Stimulated activated CD4-positive, alpha-beta T cell treated with anti-CD3 and anti-CD28 coated beads, Interleukin-15, amount 100 ng/mL, for 1 hour (primary cell): ENCODE results near the gene MOB2.

Experiments used
- DNase-seq, 2 donors: peaks; one replicate each; pipeline ENCODE4 v3.0.0-alpha.2; 2020; ENCODE audit warnings: low read depth in 1 of 2, low spot score in 1 of 2

The MOB2 gene

DNA sequence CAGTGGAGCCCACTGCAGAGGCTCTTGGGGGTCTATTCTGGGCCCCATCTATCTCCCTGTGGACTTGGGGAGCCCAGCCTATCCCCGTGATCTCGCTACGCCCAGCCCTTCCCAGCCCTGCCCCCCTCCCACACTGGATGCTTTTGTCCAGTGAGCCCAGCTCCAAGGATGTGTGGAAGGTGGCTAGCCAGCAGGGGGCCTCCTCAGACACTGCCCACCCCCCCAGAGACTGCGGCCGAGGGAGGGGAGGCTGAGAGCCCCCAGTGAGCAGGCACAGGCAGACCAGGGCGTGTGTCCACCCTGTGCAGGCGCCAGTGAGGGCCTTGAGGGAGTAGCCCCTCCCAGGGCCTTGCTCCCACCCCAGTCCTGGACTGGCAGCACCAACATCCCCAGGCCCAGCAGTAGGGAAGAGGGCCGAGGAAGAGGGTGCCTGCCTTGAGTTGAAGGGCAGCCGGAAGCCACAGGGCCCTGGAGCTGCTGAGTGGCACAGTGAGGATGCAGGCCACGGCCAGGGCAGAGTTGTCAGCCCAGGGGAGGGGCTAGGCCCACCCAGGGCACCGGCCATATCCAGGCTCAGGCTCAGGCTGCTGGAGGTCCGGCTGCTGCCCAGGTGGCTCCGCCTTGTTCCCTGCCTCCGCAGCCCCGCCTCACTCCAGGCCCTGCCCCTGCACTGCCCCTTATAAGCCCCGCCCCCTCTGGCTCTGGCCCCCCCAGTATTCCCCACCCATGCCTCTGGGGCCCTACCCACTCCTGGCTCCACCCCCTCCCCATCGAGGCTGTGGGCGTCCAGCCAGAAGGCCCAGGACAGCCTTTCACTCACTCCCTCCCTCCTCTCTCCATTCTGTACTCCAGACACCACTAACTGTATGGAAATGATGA, 28.0 kb downstream of the MOB2 start:
- no peak for DNase-seq

DNA sequence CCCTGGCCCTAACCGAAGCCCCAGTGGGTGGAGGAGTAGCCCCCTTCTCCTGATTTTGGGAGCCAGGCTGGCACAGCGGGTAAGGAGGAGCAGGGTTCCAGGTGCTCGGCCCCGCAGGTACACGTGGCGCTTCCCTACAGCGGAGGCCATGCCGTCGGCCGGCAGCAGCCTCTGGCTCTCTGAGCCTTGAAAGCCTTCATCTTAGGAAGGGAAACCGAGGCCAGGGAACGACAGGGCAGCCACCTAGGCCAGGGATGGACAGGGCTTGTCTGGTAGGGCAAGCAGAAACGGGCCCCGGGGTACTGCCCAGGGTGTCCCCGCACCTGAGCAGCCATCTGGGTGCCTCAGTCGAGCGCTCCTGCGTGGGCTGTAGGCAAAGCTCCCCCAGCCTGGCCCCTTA, 28.7 kb downstream of the MOB2 start:
- no peak for DNase-seq

DNA sequence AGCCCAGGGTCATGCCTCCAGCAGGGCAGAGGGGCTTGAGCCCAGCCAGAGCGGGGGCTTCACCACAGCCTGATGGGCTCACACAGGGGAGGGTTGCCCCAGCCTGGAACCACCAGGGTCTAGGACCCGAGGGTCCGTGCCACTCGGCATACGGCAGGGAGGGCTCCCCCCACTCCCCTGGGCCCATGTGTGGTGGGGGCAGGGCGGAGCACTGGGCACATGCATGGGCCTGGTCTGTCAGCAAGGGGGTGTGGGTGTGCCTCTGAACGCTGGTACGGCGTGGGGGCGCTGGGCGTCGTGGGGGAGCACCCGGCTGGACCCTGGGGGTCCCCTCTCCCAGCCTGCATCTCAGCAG, 29.3 kb downstream of the MOB2 start:
- DNase-seq: no peak

DNA sequence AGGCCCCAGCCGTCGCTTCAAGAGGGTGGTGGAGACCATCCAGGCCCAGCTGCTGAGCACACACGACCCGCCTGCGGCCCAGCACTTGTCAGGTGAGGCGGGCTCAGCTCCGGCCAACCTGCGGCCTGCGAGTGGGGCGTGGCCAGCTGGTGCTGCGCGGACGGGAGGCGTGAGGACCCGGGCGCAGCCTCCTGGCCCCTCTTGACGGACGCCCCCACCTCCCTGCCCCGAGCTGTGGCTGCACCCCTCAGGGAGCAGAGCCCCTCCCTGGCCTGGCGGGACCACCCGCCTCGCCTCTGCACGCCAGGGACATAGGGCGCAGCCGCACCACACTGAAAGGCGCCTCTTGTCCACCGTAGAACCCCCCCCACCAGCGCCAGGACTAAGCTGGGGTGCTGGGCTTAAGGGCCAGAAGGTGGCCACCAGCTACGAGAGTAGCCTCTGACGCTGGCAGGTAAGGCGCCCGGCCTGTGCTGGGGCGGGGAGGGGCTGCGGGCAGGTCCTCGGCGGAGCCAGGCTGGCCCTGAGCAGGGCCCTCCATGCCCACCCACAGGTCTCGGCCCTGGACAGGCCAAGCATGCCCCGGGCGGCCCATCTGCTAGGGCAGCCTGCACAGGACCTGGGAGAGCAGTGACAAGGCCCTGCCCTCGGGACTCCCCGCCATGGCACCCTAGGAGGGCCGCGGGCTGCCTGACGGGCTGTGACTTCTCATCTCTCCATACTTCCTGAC, 29.8 kb downstream of the MOB2 start:
- DNase-seq: no peak

DNA sequence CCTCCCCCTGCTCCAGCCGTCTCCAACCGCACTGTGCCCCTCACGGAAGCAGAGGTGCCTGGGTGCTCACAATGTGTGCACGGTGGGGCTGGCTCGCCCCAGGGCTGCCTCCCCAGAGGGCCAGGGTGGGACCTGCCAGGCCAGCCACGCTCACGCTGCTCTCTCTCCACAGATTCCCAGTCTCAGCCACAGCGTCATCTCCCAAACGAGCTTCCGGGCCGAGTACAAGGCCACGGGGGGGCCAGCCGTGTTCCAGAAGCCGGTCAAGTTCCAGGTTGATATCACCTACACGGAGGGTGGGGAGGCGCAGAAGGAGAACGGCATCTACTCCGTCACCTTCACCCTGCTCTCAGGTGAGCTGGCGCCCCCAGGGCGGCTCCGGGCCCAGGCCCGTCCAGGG, 30.4 kb downstream of the MOB2 start:
- no peak for DNase-seq

DNA sequence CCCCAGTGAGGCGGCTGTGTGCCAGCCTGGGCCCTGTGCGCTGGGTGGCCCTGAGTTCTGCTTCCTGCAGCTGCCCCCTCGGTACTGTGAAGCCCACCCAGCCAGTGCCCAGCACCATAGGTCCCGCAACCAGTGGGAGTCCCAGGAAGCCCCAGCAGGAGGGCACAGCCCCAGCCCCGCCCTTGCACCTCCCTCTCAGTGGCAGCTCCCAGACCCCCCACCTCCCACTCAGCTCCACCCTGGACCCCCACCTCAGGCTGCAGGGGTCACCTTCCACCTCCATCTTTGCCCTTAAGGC, 30.9 kb downstream of the MOB2 start:
- DNase-seq: no peak

DNA sequence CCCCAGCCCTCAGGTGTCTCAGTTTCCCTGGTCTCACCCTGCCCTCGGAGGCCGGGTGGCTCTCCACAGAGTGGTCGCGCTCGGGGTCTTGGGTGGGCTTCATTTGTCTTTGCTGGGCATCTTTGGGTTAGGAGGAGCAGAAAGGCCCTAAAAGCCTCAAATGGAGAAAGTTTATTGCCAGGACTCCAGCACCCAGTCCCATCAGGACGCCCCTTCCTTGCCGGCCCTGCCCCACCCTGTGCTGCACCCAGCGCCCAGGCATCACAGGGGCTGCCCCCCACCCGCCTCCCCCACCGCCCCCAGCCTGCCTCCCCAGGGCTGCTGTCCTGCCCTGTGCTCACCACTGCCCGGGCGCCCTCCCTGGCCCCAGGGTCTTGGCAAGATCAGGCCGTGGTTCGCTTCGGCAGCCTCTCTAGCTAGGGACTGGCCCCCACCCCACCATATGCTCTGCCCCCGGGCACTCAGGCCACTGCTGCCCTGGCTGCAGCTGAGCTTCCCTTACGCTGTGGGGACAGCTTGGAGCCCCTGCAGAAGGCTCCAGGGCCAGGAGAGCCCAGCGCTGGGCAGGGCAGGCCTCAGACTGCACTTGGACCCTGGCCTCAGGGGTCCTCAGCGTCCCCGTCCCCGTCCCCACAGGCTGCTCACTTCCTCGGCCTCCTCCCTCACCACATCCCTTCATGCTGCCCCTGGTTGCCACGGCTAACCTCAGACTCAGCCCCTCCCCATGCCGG, 31.4 kb downstream of the MOB2 start:
- DNase-seq: no peak

DNA sequence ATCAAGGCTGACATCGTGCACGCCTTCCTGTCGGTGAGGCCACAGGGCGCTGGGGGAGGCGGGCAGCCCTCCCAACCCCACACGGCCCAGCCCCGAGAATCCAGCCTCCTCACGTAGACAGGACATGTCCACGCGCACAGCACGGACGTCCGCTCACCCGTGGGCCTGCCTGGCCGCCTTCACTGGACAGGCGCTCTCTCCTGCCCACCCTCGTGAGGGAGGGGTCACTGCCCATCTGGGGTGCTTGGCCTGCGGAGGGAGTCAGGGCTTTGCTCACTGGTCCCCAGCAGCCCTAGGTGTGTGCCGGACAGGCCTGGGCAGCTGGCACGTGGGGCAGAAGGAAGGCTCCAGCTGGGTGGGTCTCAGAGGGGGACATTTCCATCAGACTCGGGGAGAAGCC, 32.0 kb downstream of the MOB2 start:
- DNase-seq: no peak

DNA sequence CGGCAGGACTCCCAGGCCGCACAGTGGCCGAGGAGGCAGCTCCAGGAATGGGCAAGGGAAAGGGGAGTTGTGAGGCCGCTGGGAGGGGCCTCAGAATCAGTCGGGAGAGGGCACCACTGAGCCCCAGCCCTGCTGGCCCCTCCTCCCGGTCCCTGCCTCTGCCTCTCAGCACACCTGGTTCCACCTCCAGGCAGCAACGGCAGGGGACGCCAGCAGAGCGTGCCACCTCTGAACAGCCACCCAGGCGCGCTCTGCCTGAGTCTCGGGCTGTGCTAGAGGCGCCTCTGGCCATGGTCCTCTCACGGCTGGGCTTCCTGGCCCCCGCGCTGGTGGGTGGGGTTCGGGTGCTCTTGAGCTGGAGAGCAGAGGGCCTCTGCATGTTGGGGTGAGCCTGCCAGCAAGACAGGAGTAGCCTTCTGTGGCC, 33.0 kb downstream of the MOB2 start:
- no peak for DNase-seq

DNA sequence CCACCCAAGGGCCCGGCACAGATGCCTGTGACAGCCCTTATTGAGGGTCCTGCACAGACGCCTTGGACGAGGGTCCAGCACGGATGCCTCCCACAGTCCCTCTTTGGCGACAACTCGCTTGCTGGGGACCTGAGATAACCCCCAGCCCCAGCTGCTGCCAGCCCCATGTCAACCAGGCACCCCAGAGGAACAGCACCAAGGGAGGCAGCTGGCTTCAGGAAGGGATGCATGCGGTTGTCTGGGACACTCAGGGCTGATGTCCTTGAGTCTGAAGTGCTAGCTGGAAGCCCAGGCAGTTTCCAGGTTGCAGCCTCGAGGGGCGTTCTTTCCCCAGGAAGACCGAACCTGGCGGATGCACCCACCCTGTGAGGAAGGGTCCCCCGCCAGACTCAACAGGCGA, 33.8 kb downstream of the MOB2 start:
- no peak for DNase-seq

DNA sequence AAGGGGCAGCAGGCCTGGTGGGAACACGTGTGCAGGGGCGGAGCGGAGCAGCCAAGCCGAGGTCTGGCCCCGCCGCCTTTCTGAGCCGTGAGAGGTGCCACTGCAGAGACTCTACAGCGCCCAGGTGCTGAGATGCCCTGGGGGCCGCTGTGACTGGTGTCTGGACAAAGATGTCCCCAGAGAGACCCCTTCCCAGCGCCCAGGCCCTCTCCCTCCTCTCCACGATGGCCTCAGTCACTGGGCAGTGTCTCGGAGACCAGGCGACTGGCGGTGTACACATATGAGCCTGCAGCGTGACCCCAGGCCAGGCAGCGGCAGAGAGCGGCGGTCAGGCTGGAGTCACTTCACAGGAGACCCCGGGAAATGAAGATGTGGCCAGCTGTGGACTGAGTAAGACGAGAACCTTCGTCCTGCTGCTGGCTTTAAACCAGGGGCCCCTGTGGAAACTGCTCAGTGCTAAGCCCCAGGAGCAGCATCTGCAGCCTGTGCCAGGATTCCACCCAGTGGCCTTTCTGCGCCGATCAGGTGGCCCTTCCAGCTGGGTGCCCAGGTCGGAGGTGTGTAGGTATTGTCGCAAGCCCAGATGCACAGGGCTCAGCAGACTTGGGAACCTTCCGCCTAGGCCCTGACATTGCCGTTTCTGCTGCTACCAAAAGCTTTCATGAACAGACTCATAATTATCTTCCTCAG, 34.7 kb downstream of the MOB2 start:
- DNase-seq: no peak

DNA sequence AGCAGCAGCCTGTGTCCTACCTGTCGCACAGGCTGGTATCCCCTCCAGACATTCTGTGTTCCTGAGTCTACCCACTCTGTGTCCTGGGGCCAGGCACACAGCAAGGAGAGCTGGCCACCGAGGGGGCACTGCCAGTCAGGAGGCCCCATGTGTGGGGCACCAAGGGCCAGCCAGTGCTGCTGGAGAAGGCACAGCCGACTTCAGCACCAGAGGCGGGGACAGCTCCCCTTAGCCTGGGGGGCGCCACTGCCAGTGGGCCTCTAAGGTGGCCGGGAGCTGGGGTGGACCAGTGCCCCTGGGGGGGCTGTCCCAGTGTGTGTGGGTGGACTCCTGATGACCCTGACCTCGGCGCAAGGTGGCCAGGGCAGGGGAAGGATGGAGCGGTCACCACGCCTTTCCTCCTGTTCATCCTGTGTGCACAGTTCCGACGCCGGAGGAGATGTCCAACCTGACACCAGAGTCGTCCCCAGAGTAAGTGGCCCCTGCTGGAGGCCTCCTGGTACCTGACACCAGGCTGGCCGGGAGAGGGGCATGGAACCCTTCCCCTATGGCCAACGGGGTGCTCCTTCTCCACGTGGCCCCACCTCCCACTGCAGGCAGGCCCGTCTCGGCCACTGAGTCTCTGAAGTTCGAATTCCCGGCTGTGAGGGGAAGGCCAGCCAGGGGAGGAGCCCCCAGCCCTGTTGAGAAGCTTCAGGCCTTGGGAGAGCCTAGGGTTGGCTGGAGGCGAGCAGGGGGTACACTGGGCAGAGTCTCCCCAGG, 35.4 kb downstream of the MOB2 start:
- no peak for DNase-seq

DNA sequence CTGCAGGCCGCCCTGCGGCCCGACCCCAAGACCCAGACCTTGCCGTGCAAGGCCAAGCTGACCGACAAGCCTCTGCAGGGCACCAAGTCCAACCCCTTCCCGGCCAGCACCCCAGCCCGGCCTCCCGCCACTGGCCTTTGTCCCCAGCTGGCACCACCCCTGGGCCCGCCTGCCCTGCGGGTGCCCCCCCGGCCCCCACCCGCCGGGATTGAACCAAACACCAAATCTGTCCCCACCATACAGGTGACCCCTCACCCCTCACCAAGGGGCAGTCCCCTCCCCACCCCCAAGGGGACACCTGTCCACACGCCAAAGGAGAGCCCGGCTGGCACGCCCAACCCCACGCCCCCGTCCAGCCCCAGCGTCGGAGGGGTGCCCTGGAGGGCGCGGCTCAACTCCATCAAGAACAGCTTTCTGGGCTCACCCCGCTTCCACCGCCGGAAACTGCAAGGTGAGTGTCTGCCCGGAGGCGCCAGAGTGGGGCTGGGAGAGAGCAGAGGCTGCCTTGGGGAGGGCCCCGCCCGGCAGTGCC, 36.2 kb downstream of the MOB2 start:
- no peak for DNase-seq

DNA sequence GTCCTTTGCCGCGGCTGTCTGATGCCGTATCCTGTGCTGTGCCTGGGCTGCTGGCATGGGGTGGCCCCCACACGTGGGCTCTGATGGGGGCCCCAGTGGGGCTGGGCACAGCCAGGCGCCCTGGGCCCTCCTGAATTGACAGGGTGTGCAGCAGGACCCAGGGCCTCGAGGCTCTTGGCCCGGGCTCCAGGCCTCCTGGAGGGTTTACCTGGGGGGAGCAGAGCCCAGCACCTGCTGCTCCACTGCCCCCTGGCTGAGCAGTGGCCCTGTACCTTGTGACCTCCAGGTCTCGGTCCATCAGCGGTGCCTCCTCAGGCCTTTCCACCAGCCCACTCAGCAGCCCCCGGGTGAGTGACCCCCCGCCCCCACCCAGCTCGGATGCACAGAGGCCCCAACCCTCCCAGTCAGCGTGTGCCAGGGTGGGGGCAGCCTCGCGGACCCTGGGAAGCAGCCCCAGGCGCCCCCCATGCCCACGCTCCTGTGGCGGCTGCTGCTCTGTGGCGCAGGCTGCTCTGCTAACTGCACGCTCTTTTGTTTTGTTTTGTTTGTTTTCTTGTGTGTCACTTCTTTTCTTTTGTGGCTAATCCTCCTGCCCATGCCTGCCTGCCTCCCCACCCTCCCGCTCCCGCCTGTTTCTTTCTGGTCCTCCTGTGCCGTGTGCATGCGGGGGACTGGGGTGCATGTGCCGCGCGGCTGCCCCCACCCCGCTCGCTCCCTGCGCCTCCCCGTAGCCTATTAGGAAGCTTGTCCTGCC, 36.9 kb downstream of the MOB2 start:
- DNase-seq: no peak

DNA sequence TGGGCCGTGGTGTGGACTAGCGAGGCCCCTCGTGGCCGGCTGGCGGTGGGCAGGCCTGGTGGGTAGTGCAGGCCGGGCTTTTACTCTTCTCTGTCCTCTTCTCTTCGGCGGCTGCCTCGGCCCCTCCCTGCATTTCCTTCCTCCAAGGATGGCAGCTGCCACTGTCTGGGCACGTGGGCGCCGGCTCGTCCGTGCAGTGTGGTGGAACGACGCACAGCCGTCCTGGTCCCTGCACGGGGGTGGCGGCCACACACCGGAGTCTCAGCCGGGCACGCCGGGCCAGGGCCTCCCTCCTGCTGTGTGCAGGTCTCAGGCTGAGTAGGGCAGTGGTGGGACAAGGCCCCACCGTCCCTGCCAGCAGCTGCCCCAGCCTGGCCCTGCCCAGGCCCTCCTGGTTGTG, 37.7 kb downstream of the MOB2 start:
- no peak for DNase-seq

DNA sequence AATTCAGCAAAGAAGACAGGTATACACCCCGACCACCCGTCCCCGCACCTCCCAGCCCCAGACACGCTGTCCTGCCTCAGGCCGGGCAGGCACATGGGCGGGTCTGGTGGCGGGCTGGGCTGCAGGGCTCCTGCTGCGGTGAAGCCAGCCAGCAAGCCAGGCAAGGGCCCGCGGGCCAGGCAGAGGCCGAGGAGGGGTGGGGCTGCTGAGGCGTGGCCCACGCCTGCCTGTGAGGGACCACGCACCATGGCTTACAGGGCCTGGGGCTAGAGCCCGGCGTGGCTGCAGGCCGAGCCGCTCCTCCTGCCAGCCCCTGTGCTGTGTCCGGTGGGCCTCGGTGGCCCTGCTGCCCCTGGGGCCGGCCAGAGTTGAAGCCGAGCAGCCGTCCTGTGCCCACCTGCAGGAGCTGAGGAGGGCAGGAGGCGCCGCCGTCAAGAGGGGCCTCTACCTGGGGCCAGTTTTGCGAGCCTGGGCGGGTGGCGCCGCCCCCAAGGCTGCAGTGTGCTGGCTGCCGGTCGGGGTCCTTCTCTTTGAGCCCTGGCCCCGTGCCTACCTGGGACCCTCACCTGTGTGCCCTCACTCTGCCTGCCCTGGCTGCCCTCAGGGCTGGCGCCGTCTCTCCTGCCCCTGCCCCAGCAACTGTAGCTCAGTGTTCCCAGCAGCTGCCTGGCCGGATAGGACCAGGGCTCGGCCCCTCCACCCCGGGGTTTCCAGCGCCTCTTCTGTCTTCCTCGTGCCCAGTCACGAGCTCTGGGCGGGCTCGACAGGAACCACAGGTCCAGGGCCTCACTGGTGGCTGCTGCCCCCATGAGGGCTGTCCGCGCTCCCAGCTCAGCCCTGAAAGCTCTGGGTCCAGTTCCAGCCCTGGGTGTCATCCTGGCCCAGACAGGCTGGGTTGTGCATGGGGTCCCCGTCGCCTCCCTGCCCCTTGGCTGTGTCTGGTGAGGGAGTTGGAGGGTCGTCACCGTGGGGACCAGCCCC, 38.4 kb downstream of the MOB2 start:
- no peak for DNase-seq

DNA sequence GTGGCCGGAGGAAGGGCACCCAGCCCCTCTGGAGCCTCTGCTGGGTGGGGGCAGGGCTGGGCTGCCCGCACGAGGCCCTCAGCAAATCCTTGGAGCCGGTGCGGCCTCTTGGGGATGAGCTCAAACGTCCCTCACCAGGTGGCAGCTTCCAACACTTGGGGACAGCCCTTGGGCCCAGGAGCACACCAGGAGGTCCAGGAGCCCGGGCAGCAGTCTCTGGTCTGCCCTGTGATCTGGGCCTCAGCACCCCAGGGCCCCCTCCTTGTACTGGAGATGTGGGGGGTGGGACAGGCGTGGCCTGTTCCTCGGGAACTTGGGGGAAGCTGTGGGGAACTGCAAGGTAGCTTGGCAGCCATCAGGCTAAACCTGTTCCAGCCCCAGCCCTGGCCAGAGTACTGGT, 40.0 kb downstream of the MOB2 start:
- no peak for DNase-seq

DNA sequence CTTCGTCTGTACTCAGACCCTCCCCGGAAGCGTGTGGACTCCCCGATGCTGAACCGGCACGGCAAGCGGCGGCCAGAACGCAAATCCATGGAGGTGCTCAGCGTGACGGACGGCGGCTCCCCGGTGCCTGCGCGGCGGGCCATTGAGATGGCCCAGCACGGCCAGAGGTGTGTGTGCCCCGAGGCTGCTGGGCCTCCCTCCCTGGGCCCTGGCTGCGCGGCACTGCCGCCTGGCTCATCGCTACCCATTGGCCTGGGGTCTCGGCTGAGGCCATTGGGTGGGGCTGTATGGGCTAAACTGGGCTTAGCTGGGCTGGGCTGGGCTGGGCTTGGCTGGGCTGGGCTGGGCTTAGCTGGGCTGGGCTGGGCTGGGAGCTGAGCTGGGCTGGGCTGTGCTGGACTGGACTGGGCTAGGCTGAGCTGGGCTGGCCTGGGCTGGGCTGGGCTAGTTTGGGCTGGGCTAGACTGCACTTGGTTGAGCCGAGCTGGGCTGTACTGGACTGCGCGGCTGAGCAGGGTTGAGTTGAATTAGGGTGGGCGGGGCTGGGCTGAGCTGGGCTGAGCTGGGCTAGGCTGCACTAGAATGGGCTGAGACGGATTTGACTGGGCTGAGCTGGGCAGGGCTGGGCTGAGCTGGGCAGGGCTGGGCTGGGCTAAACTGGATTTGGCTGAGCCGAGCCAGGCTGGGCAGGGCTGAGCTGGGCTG, 40.7 kb downstream of the MOB2 start:
- no peak for DNase-seq
